Esophagus (tissue), 2 donors: ENCODE results near the gene CCDC40. TPM values are rescaled to one million over a fixed set of nuclear protein-coding genes. Genes with fewer than 3 reads are reported as not detected.

Experiments used
- H3K27ac ChIP-seq, 2 donors: one replicate each; pipeline ENCODE4 v1.5.1; 2013; ENCODE audit warnings: low read depth in 2 of 2, mild to moderate bottlenecking in 2 of 2, inconsistent platforms in 1 of 2, low read length in 1 of 2, moderate library complexity in 1 of 2
- H3K27me3 ChIP-seq, 2 donors: one replicate each; pipeline ENCODE4 v1.6.1; 2013; ENCODE audit warnings: low read length in 2 of 2, control low read depth in 1 of 2, mild to moderate bottlenecking in 1 of 2; ENCODE audit not compliant: insufficient read depth in 2 of 2, control insufficient read depth in 1 of 2
- H3K36me3 ChIP-seq, 2 donors: one replicate each; pipeline ENCODE4 v1.6.1; 2013; ENCODE audit warnings: low read length in 1 of 2; ENCODE audit not compliant: control insufficient read depth in 2 of 2, insufficient read depth in 2 of 2
- H3K4me1 ChIP-seq, 2 donors: one replicate each; pipeline ENCODE4 v1.6.1; 2013; ENCODE audit warnings: low read length in 1 of 2; ENCODE audit not compliant: control insufficient read depth in 2 of 2, insufficient read depth in 2 of 2
- H3K4me3 ChIP-seq, 2 donors: one replicate each; pipeline ENCODE4 v1.5.1; 2013; ENCODE audit warnings: low read length in 2 of 2, mild to moderate bottlenecking in 2 of 2, low read depth in 1 of 2, moderate library complexity in 1 of 2
- H3K9me3 ChIP-seq, 2 donors: one replicate each; pipeline ENCODE4 v1.6.1; 2013; ENCODE audit warnings: mild to moderate bottlenecking in 2 of 2, low read depth in 1 of 2, low read length in 1 of 2, moderate library complexity in 1 of 2; ENCODE audit not compliant: control insufficient read depth in 2 of 2, insufficient read depth in 1 of 2
- WGBS, 2 donors: extraction: QIAGEN DNeasy Blood & Tissue Kit; methylation state at CpG; one replicate each; pipeline ENCODE4 v1.1.7; 2013; 5-methylcytosine and 5-hydroxymethylcytosine counted together
- polyA plus RNA-seq, 2 donors: library from polyadenylated mRNA; stranded (reverse); fragments of 200-250 nt; gene quantifications; one replicate each; pipeline ENCODE4 v1.2.3, GENCODE V29; 2013
- donor health status: healthy with polysubstance abuse.
- donor health status: Bipolar disorder and iron deficiency.

The CCDC40 gene
- 1 to 10 TPM in 1 of 2 donors, under 1 TPM in 1; 0.48 to 1.3 TPM for polyA plus RNA-seq

- H3K4me3 ChIP-seq: peak within 1 kb of the TSS; percentile 72 to 91
- peak within 1 kb of the TSS; percentile 85 to 86 for H3K27ac ChIP-seq
- H3K4me1 ChIP-seq: peaks cover 0 to 8% of the 10 kb centered on the region in 2 donors
- H3K36me3 ChIP-seq: no peaks in the 10 kb centered on the region
- no peaks in the 10 kb centered on the region for H3K9me3 ChIP-seq
- WGBS, 2 donors: 0 to 1% methylated on average over 62 to 89 of the region's 89 CpGs
- no peaks in the 10 kb centered on the region for H3K27me3 ChIP-seq
Observed at GRCh38 chr17:80035937-80036714, at the start of gene CCDC40. CCDC40 (plus strand) TSS chr17:80036642; CDS start chr17:80036663, 21 bp downstream.

GRCh38 chr17:79987187-79987934 lies 49.1 kb upstream of the CCDC40 start:
- Histone ChIP-seq H3K36me3 (no peaks in the 10 kb centered on the region), H3K27me3 (no peaks in the 10 kb centered on the region), H3K4me3 (no peak overlapping the region), H3K9me3 (no peaks in the 10 kb centered on the region), H3K27ac (no peak overlapping the region), H3K4me1 (peaks cover 5 to 13% of the 10 kb centered on the region in 2 donors)
- 85% methylated on average over 18 of the region's 18 CpGs for WGBS, 2 donors

GRCh38 chr17:79987935-79988184 lies 48.6 kb upstream of the CCDC40 start:
- no peaks in the 10 kb centered on the region for H3K9me3 ChIP-seq
- no peak overlapping the region for H3K4me3 ChIP-seq
- H3K36me3 ChIP-seq: no peaks in the 10 kb centered on the region
- H3K27ac ChIP-seq: peak overlapping the region in 1 of 2 donors; percentile 44
- no peaks in the 10 kb centered on the region for H3K27me3 ChIP-seq
- 53 to 61% methylated on average over 7 of the region's 7 CpGs for WGBS, 2 donors
- peaks cover 5 to 17% of the 10 kb centered on the region in 2 donors for H3K4me1 ChIP-seq

- H3K4me1 ChIP-seq: peaks cover 5 to 18% of the 10 kb centered on the region in 2 donors
- 53 to 57% methylated on average over 28 of the region's 28 CpGs for WGBS, 2 donors
- no peaks in the 10 kb centered on the region for H3K36me3 ChIP-seq
- H3K9me3 ChIP-seq: no peaks in the 10 kb centered on the region
- H3K27me3 ChIP-seq: no peaks in the 10 kb centered on the region
- H3K4me3 ChIP-seq: no peak overlapping the region
- H3K27ac ChIP-seq: peak overlapping the region in 1 of 2 donors; percentile 44
Observed at GRCh38 chr17:79988185-79988971, 48.1 kb upstream of the CCDC40 start.

GRCh38 chr17:79989106-79989835 lies 47.2 kb upstream of the CCDC40 start:
- Histone ChIP-seq H3K27ac (no peak overlapping the region), H3K4me3 (no peak overlapping the region), H3K36me3 (no peaks in the 10 kb centered on the region), H3K9me3 (no peaks in the 10 kb centered on the region), H3K27me3 (no peaks in the 10 kb centered on the region), H3K4me1 (peaks cover 5 to 18% of the 10 kb centered on the region in 2 donors)
- 84 to 90% methylated on average over 20 of the region's 20 CpGs for WGBS, 2 donors

GRCh38 chr17:79990051-79990592 lies 46.3 kb upstream of the CCDC40 start:
- no peak overlapping the region for H3K27ac ChIP-seq
- H3K9me3 ChIP-seq: no peaks in the 10 kb centered on the region
- no peaks in the 10 kb centered on the region for H3K27me3 ChIP-seq
- WGBS, 2 donors: 58 to 80% methylated on average over 21 of the region's 21 CpGs
- H3K4me3 ChIP-seq: no peak overlapping the region
- no peaks in the 10 kb centered on the region for H3K36me3 ChIP-seq
- peaks cover 5 to 18% of the 10 kb centered on the region in 2 donors for H3K4me1 ChIP-seq

GRCh38 chr17:79990704-79991103 lies 45.7 kb upstream of the CCDC40 start:
- Histone ChIP-seq H3K4me3 (no peak overlapping the region), H3K9me3 (no peaks in the 10 kb centered on the region), H3K4me1 (peaks cover 5 to 18% of the 10 kb centered on the region in 2 donors)

GRCh38 chr17:79991140-79991923 lies 45.1 kb upstream of the CCDC40 start:
- Histone ChIP-seq H3K27ac (no peak overlapping the region), H3K36me3 (no peaks in the 10 kb centered on the region), H3K4me3 (peak overlapping the region in 1 of 2 donors; percentile 29), H3K4me1 (peaks cover 5 to 18% of the 10 kb centered on the region in 2 donors), H3K27me3 (no peaks in the 10 kb centered on the region), H3K9me3 (no peaks in the 10 kb centered on the region)
- 30 to 41% methylated on average over 19 to 27 of the region's 30 CpGs for WGBS, 2 donors

More at GRCh38 chr17:79990704-79991103, 45.7 kb upstream of the CCDC40 start:
- no peak overlapping the region for H3K27ac ChIP-seq
- H3K36me3 ChIP-seq: no peaks in the 10 kb centered on the region
- WGBS, 2 donors: 88 to 90% methylated on average over 17 of the region's 17 CpGs
- H3K27me3 ChIP-seq: no peaks in the 10 kb centered on the region
